Measurements from ENCODE around the gene NRP2. TPM values are rescaled to one million over a fixed set of nuclear protein-coding genes. Genes with fewer than 3 reads are reported as not detected.

The NRP2 gene
- total RNA-seq, 5 donors from 2014 or later (not counting 1 experiment from before 2014, with no cell fraction given): 0.85 to 1.1 (median 0.93) TPM; not detected in 2

GRCh38 chr2:205696927-205697441 is 14.7 kb downstream of the NRP2 start:
- H3K27ac Mint-ChIP-seq: no peak overlapping the region
- H3K27me3 Mint-ChIP-seq: peaks cover 2 to 4% of the 10 kb centered on the region in 2 donors
- POLR2A ChIA-PET: no interaction called here
- no peaks in the 10 kb centered on the region for H3K4me1 Mint-ChIP-seq
- Histone ChIP-seq H3K36me3 (ENCODE audit: control insufficient read depth in 2 of 2, extremely low read depth in 1 of 2, insufficient read depth in 1 of 2, low read length in 1 of 2) (no peaks in the 10 kb centered on the region), H3K27me3 (replicated peaks in 1 of 2; ENCODE audit: control insufficient read depth in 2 of 2, extremely low read depth in 1 of 2, insufficient read depth in 2 of 2, low read length in 1 of 2) (no peaks in the 10 kb centered on the region), H3K27ac (ENCODE audit: low read length) (no peak overlapping the region), H3K9me3 (no peaks in the 10 kb centered on the region), H3K4me1 (ENCODE audit: control insufficient read depth in 1 of 2, extremely low read depth in 1 of 2, insufficient read depth in 2 of 2, low read length in 2 of 2) (no peaks in the 10 kb centered on the region), H3K4me3 (ENCODE audit: control insufficient read depth in 1 of 2, extremely low read depth in 1 of 2, low read length in 1 of 2) (no peak overlapping the region)
- H3K9me3 Mint-ChIP-seq: no peaks in the 10 kb centered on the region
- CTCF ChIA-PET: no interaction called here
- H3K36me3 Mint-ChIP-seq: no peaks in the 10 kb centered on the region
- ATAC-seq (replicated peaks in 1 of 4): no peak
- no peak for DNase-seq
- H3K4me3 Mint-ChIP-seq: no peak overlapping the region
- WGBS (ENCODE audit: insufficient coverage): 59% methylated on average over 2 of the region's 5 CpGs

GRCh38 chr2:205698286-205699268 is 16.3 kb downstream of the NRP2 start:
- no peaks in the 10 kb centered on the region for H3K36me3 Mint-ChIP-seq
- WGBS (ENCODE audit: insufficient coverage): 81% methylated on average over 3 of the region's 7 CpGs
- peaks cover 2 to 4% of the 10 kb centered on the region in 2 donors for H3K27me3 Mint-ChIP-seq
- DNase-seq (no peak), ATAC-seq (replicated peaks in 1 of 4) (no peak)
- Histone ChIP-seq H3K27ac (ENCODE audit: low read length) (no peak overlapping the region), H3K9me3 (no peaks in the 10 kb centered on the region), H3K4me1 (ENCODE audit: control insufficient read depth in 1 of 2, extremely low read depth in 1 of 2, insufficient read depth in 2 of 2, low read length in 2 of 2) (no peaks in the 10 kb centered on the region), H3K4me3 (ENCODE audit: control insufficient read depth in 1 of 2, extremely low read depth in 1 of 2, low read length in 1 of 2) (no peak overlapping the region), H3K27me3 (replicated peaks in 1 of 2; ENCODE audit: control insufficient read depth in 2 of 2, extremely low read depth in 1 of 2, insufficient read depth in 2 of 2, low read length in 1 of 2) (peaks cover 0 to 3% of the 10 kb centered on the region in 2 experiments), H3K36me3 (ENCODE audit: control insufficient read depth in 2 of 2, extremely low read depth in 1 of 2, insufficient read depth in 1 of 2, low read length in 1 of 2) (no peaks in the 10 kb centered on the region)
- POLR2A ChIA-PET: interaction anchor here in 1 of 2 donors (0.6 kb wide), 1 partner anchor 23 kb away, joined by 3 read pairs; no protein-coding TSS in a partner anchor
- CTCF ChIA-PET: interaction anchor here (0.8 to 0.9 kb wide), 2 partner anchors 13 to 22 kb away, joined by 3 read pairs; no protein-coding TSS in a partner anchor
- no peak overlapping the region for H3K27ac Mint-ChIP-seq
- H3K9me3 Mint-ChIP-seq: no peaks in the 10 kb centered on the region
- no peak overlapping the region for H3K4me3 Mint-ChIP-seq
- no peaks in the 10 kb centered on the region for H3K4me1 Mint-ChIP-seq

GRCh38 chr2:205699515-205700289 is 17.4 kb downstream of the NRP2 start:
- H3K27ac Mint-ChIP-seq: no peak overlapping the region
- H3K4me1 Mint-ChIP-seq: no peaks in the 10 kb centered on the region
- Histone ChIP-seq H3K4me1 (ENCODE audit: control insufficient read depth in 1 of 2, extremely low read depth in 1 of 2, insufficient read depth in 2 of 2, low read length in 2 of 2) (no peaks in the 10 kb centered on the region), H3K27ac (ENCODE audit: low read length) (no peak overlapping the region), H3K27me3 (replicated peaks in 1 of 2; ENCODE audit: control insufficient read depth in 2 of 2, extremely low read depth in 1 of 2, insufficient read depth in 2 of 2, low read length in 1 of 2) (peaks cover 0 to 3% of the 10 kb centered on the region in 2 experiments), H3K4me3 (ENCODE audit: control insufficient read depth in 1 of 2, extremely low read depth in 1 of 2, low read length in 1 of 2) (no peak overlapping the region), H3K36me3 (ENCODE audit: control insufficient read depth in 2 of 2, extremely low read depth in 1 of 2, insufficient read depth in 1 of 2, low read length in 1 of 2) (no peaks in the 10 kb centered on the region), H3K9me3 (no peaks in the 10 kb centered on the region)
- no peaks in the 10 kb centered on the region for H3K9me3 Mint-ChIP-seq
- no peak for ATAC-seq (replicated peaks in 1 of 4)
- H3K36me3 Mint-ChIP-seq: no peaks in the 10 kb centered on the region
- 86% methylated on average over 1 of the region's 4 CpGs for WGBS (ENCODE audit: insufficient coverage)
- DNase-seq: no peak
- peaks cover 0 to 4% of the 10 kb centered on the region in 2 donors for H3K27me3 Mint-ChIP-seq
- H3K4me3 Mint-ChIP-seq: no peak overlapping the region
- CTCF ChIA-PET: interaction anchor here in 1 of 2 donors (0.6 kb wide), 1 partner anchor 19 kb away, joined by 4 read pairs; no protein-coding TSS in a partner anchor
- POLR2A ChIA-PET: no interaction called here

GRCh38 chr2:205700331-205701132 is 18.2 kb downstream of the NRP2 start:
- no peaks in the 10 kb centered on the region for H3K36me3 Mint-ChIP-seq
- ChIA-PET POLR2A (no interaction called here), CTCF (interaction anchor here in 1 of 2 donors (0.7 kb wide), 1 partner anchor 56 kb away, joined by 5 read pairs; no protein-coding TSS in a partner anchor)
- DNase-seq (no peak), ATAC-seq (replicated peaks in 1 of 4) (no peak)
- Histone ChIP-seq H3K27me3 (replicated peaks in 1 of 2; ENCODE audit: control insufficient read depth in 2 of 2, extremely low read depth in 1 of 2, insufficient read depth in 2 of 2, low read length in 1 of 2) (peaks cover 0 to 3% of the 10 kb centered on the region in 2 experiments), H3K36me3 (ENCODE audit: control insufficient read depth in 2 of 2, extremely low read depth in 1 of 2, insufficient read depth in 1 of 2, low read length in 1 of 2) (no peaks in the 10 kb centered on the region), H3K27ac (ENCODE audit: low read length) (no peak overlapping the region), H3K4me3 (ENCODE audit: control insufficient read depth in 1 of 2, extremely low read depth in 1 of 2, low read length in 1 of 2) (no peak overlapping the region), H3K9me3 (no peaks in the 10 kb centered on the region), H3K4me1 (ENCODE audit: control insufficient read depth in 1 of 2, extremely low read depth in 1 of 2, insufficient read depth in 2 of 2, low read length in 2 of 2) (no peaks in the 10 kb centered on the region)
- H3K9me3 Mint-ChIP-seq: no peaks in the 10 kb centered on the region
- peaks cover 0 to 2% of the 10 kb centered on the region in 2 donors for H3K27me3 Mint-ChIP-seq
- WGBS (ENCODE audit: insufficient coverage): 64% methylated on average over 10 of the region's 12 CpGs
- H3K4me3 Mint-ChIP-seq: no peak overlapping the region
- no peaks in the 10 kb centered on the region for H3K4me1 Mint-ChIP-seq
- H3K27ac Mint-ChIP-seq: no peak overlapping the region

- ChIA-PET POLR2A (no interaction called here), CTCF (interaction anchor here in 1 of 2 donors (0.6 to 0.7 kb wide), 2 partner anchors 55 to 1052 kb away, joined by 3 to 5 read pairs; no protein-coding TSS in a partner anchor)
- Histone ChIP-seq H3K27me3 (replicated peaks in 1 of 2; ENCODE audit: control insufficient read depth in 2 of 2, extremely low read depth in 1 of 2, insufficient read depth in 2 of 2, low read length in 1 of 2) (peaks cover 0 to 3% of the 10 kb centered on the region in 2 experiments), H3K36me3 (ENCODE audit: control insufficient read depth in 2 of 2, extremely low read depth in 1 of 2, insufficient read depth in 1 of 2, low read length in 1 of 2) (no peaks in the 10 kb centered on the region), H3K9me3 (no peaks in the 10 kb centered on the region), H3K27ac (ENCODE audit: low read length) (no peak overlapping the region), H3K4me3 (ENCODE audit: control insufficient read depth in 1 of 2, extremely low read depth in 1 of 2, low read length in 1 of 2) (no peak overlapping the region), H3K4me1 (ENCODE audit: control insufficient read depth in 1 of 2, extremely low read depth in 1 of 2, insufficient read depth in 2 of 2, low read length in 2 of 2) (peaks cover 0 to 4% of the 10 kb centered on the region in 2 experiments)
- Mint-ChIP-seq H3K4me1 (peaks cover 5 to 8% (median 7%) of the 10 kb centered on the region in 3 donors), H3K4me3 (no peak overlapping the region), H3K9me3 (no peaks in the 10 kb centered on the region), H3K27ac (no peak overlapping the region), H3K27me3 (peaks cover 0 to 2% of the 10 kb centered on the region in 2 donors), H3K36me3 (no peaks in the 10 kb centered on the region)
- ATAC-seq (replicated peaks in 1 of 4): no peak
- DNase-seq: no peak
- WGBS (ENCODE audit: insufficient coverage): no CpG with 5 or more reads among the region's 1 CpG
Observed at GRCh38 chr2:205701509-205701908, 19.2 kb downstream of the NRP2 start.

Data from T-cell (primary cell).